Measurements from ENCODE around the gene CYTL1.

DNA sequence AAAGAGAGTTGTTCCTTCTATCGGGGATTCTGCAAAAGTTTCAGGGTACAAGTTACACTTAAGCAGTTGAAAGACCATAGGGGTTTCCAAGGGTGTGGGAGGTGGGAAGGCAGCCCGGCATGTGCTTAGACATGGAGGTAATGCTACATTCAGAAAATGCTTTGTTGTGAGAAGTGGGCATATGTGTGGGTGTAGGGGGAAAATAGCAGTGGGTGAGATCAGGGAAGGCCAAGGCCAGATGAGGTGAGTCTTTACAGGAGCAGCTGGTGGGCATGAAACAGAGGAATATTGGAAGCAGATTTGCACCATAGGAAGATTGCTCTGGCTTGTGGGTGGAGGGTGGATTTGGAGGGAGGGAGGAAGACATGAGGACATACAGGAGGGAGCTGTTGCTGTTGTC, 8.3 kb downstream of the CYTL1 start:
- TF ChIP-seq ZNF510 (CRISPR knock-in tag; IDR thresholded peaks at IDR 0.05; ENCODE audit: low read depth) (no peak), ZBTB40 (IDR thresholded peaks at IDR 0.05) (no peak), ZBTB40 (CRISPR knock-in tag; IDR thresholded peaks at IDR 0.05) (no peak), CHD2 (IDR thresholded peaks at IDR 0.05; ENCODE audit: low read depth, low read length) (no peak), CTCF (CRISPR knock-in tag; IDR thresholded peaks at IDR 0.05) (no peak), CREB1 (IDR thresholded peaks at IDR 0.05) (no peak), CREB1 (CRISPR knock-in tag; IDR thresholded peaks at IDR 0.05) (no peak)
